Hepatocyte (in vitro differentiated cells): ENCODE data around the gene OSBPL3.

Source experiments
- CTCF ChIP-seq: fragments of 200-600 bp; sonication (generic); IDR thresholded peaks from 2 replicates; pipeline ENCODE4 v1.5.1; 2016; ENCODE audit warnings: antibody characterized with exemption, mild to moderate bottlenecking; ENCODE audit not compliant: poor library complexity
- EZH2 ChIP-seq: fragments of 200-600 bp; sonication (generic); IDR thresholded peaks from 2 replicates; pipeline ENCODE4 v1.6.1; 2016; ENCODE audit warnings: antibody characterized with exemption, mild to moderate bottlenecking, borderline replicate concordance

- TF ChIP-seq CTCF (no peak), EZH2 (no peak)
Measured at GRCh38 chr7:24828891-24829661, 150.9 kb downstream of the OSBPL3 start.
